NCI-H187 (cell line): ENCODE results near the gene KRT9.

Experiments used
- DNase-seq, 2 experiments: peaks; one replicate each; lab custom pipeline; 2025; lab: John Stamatoyannopoulos, UW

The KRT9 gene

GRCh38 chr17:41527063-41528023 lies 44.5 kb downstream of the KRT9 start:
- no peak for DNase-seq

GRCh38 chr17:41524261-41524660 lies 47.6 kb downstream of the KRT9 start:
- DNase-seq: no peak

GRCh38 chr17:41523787-41524186 lies 48.1 kb downstream of the KRT9 start:
- DNase-seq: no peak

GRCh38 chr17:41523225-41523593 lies 48.6 kb downstream of the KRT9 start:
- DNase-seq: no peak

GRCh38 chr17:41522301-41523224 lies 49.3 kb downstream of the KRT9 start:
- DNase-seq: no peak

- no peak for DNase-seq
Measured at GRCh38 chr17:41521574-41522261, 50.1 kb downstream of the KRT9 start.

GRCh38 chr17:41520821-41521521 lies 50.9 kb downstream of the KRT9 start:
- no peak for DNase-seq

GRCh38 chr17:41519501-41520224 lies 52.2 kb downstream of the KRT9 start:
- DNase-seq: no peak

GRCh38 chr17:41518789-41519449 lies 52.9 kb downstream of the KRT9 start, which contains the start of gene KRT15:
TSS of gene KRT15 (minus strand) at chr17:41518890. CDS start at chr17:41518827, 63 bp downstream.
- no peak for DNase-seq

- no peak for DNase-seq
Measured at GRCh38 chr17:41518031-41518430, 53.8 kb downstream of the KRT9 start.

- DNase-seq: no peak
Measured at GRCh38 chr17:41516830-41517283, 55.0 kb downstream of the KRT9 start.

GRCh38 chr17:41516147-41516829 lies 55.6 kb downstream of the KRT9 start:
- no peak for DNase-seq
